HCT116 (cell line): Measurements from ENCODE around the gene USP7. TPM values are rescaled to one million over a fixed set of nuclear protein-coding genes. Genes with fewer than 3 reads are reported as not detected.
A peak's percentile ranks its signal among the peaks of the same experiment; 100 is the strongest.

ENCODE experiments used
- ATAC-seq: fragments of 200-7000 bp; cut with Tn5 transposase; 2 replicates; pipeline ENCODE4 v1.9.1; 2020; ENCODE audit warnings: mild to moderate bottlenecking, moderate library complexity
- BruUV-seq: library from RNA; stranded (reverse); fragments of 400-500 nt; replicated peaks from 2 replicates; lab custom pipeline; 2021; lab: Mats Ljungman, UMichigan
- CTCF ChIA-PET: fragments of 300-600 bp; sonication (Branson Sonifier 250); formaldehyde crosslinking; loops from one replicate; lab custom pipeline; 2021; ENCODE audit warnings: antibody characterized with exemption; lab: Charles Lee
- POLR2A ChIA-PET: fragments of 300-600, 350-600 bp; sonication (Branson Sonifier 250); formaldehyde crosslinking; loops from one replicate; lab custom pipeline; 2021; ENCODE audit warnings: antibody characterized with exemption; lab: Charles Lee
- RAD21 ChIA-PET, 2 experiments: fragments of 300-600 bp; sonication (Branson Sonifier 250); formaldehyde crosslinking; loops; one replicate each; lab custom pipeline; 2023; ENCODE audit warnings: low total read pairs in 2 of 2; ENCODE audit not compliant: uncharacterized antibody in 2 of 2, unreplicated experiment in 2 of 2, low non-redundant PET in 1 of 2; lab: Charles Lee
- DNase-seq: peaks from one replicate; pipeline ENCODE4 v3.0.0-alpha.2; 2010; ENCODE audit warnings: low read depth, low spot score
- H2AFZ ChIP-seq: fragments of 200-600 bp; shearing (Covaris generic), sonication (generic); 2 replicates; pipeline ENCODE4 v1.6.1; 2017; ENCODE audit warnings: low read depth, mixed run types, mixed read lengths, antibody characterized with exemption, low read length; ENCODE audit not compliant: poor library complexity, severe bottlenecking
- H3K27ac ChIP-seq: 2 replicates; pipeline ENCODE4 v1.5.1; 2012; ENCODE audit warnings: low read depth, low read length
- H3K27me3 ChIP-seq: fragments of 200-600 bp; sonication (generic); 2 replicates; pipeline ENCODE4 v1.6.1; 2016; ENCODE audit warnings: mixed run types, low read length, mixed read lengths; ENCODE audit not compliant: insufficient read depth
- H3K36me3 ChIP-seq, 2 experiments: fragments of 200-500 bp in 1 of 2; fragments of 200-600 bp in 1 of 2; sonication (Bioruptor generic) in 1 of 2; sonication (generic) in 1 of 2; 2 replicates each; pipeline versions ENCODE4 v1.5.1 to v1.6.1; 2014 to 2016; ENCODE audit warnings: low read length in 2 of 2, inconsistent platforms in 1 of 2, mixed read lengths in 1 of 2, mixed run types in 1 of 2; ENCODE audit not compliant: insufficient read depth in 2 of 2, control insufficient read depth in 1 of 2
- H3K4me1 ChIP-seq, 2 experiments: fragments of 200-600 bp in 1 of 2; sonication (generic) in 1 of 2; 2 replicates each; pipeline versions ENCODE4 v1.5.1 to v1.6.1; 2012 to 2017; ENCODE audit warnings: low read length in 2 of 2, inconsistent platforms in 1 of 2, mild to moderate bottlenecking in 1 of 2, mixed read lengths in 1 of 2, mixed run types in 1 of 2, moderate library complexity in 1 of 2; ENCODE audit not compliant: insufficient read depth in 2 of 2, control insufficient read depth in 1 of 2
- H3K4me2 ChIP-seq: fragments of 200-600 bp; sonication (generic); 2 replicates; pipeline ENCODE4 v1.6.1; 2017; ENCODE audit warnings: mixed run types, low read length, mixed read lengths
- H3K4me3 ChIP-seq, 2 experiments: fragments of 200-600 bp in 1 of 2; sonication (generic) in 1 of 2; replicated peaks in 1 of 2; 2 replicates each; pipeline ENCODE4 v1.5.1; 2011 to 2016; ENCODE audit warnings: low read length in 2 of 2, control low read depth in 1 of 2, low read depth in 1 of 2, mild to moderate bottlenecking in 1 of 2, mixed read lengths in 1 of 2, mixed run types in 1 of 2
- H3K79me2 ChIP-seq: fragments of 200-600 bp; sonication (generic); 2 replicates; pipeline ENCODE4 v1.6.1; 2017; ENCODE audit warnings: mild to moderate bottlenecking, mixed run types, low read length, moderate library complexity, mixed read lengths; ENCODE audit not compliant: insufficient read depth
- H3K9ac ChIP-seq: fragments of 200-600 bp; sonication (generic); 2 replicates; pipeline ENCODE4 v1.6.1; 2016; ENCODE audit warnings: low read length, mixed read lengths
- H3K9me2 ChIP-seq: fragments of 200-600 bp; sonication (generic), shearing (Covaris generic); 2 replicates; pipeline ENCODE4 v1.6.1; 2017; ENCODE audit warnings: mixed run types, mild to moderate bottlenecking, moderate library complexity; ENCODE audit not compliant: insufficient read depth
- H3K9me3 ChIP-seq, 2 experiments: fragments of 200-500 bp in 1 of 2; fragments of 200-600 bp in 1 of 2; sonication (Bioruptor generic) in 1 of 2; sonication (generic) in 1 of 2; 2 replicates each; pipeline ENCODE4 v1.6.1; 2014 to 2017; ENCODE audit warnings: low read length in 2 of 2, mixed read lengths in 2 of 2, inconsistent platforms in 1 of 2, low read depth in 1 of 2, mild to moderate bottlenecking in 1 of 2, mixed run types in 1 of 2, moderate library complexity in 1 of 2; ENCODE audit not compliant: control insufficient read depth in 1 of 2, insufficient read depth in 1 of 2
- H4K20me1 ChIP-seq: fragments of 200-600 bp; sonication (generic), shearing (Covaris generic); 2 replicates; pipeline ENCODE4 v1.6.1; 2017; ENCODE audit warnings: mixed run types, mild to moderate bottlenecking, moderate library complexity; ENCODE audit not compliant: insufficient read depth
- CBX3 ChIP-seq: IDR thresholded peaks from 2 replicates; pipeline ENCODE4 v1.6.1; 2012; ENCODE audit warnings: low read depth
- CEBPB ChIP-seq: IDR thresholded peaks from 2 replicates; pipeline ENCODE4 v1.6.1; 2012; ENCODE audit warnings: low read depth
- EZH2 ChIP-seq: fragments of 200-600 bp; sonication (generic); IDR thresholded peaks from 2 replicates; pipeline ENCODE4 v1.6.1; 2017; ENCODE audit warnings: antibody characterized with exemption, mixed run types
- EZH2phosphoT487 ChIP-seq: fragments of 200-600 bp; IDR thresholded peaks from 2 replicates; pipeline ENCODE4 v1.6.1; 2018; ENCODE audit warnings: antibody characterized with exemption, borderline replicate concordance
- FOSL1 ChIP-seq: IDR thresholded peaks from 2 replicates; pipeline ENCODE4 v1.6.1; 2012; ENCODE audit warnings: low read depth
- POLR2AphosphoS5 ChIP-seq: IDR thresholded peaks from 2 replicates; pipeline ENCODE4 v1.6.1; 2011; ENCODE audit warnings: mild to moderate bottlenecking, low read depth, low read length, moderate library complexity
- RAD21 ChIP-seq: IDR thresholded peaks from 2 replicates; pipeline ENCODE4 v1.6.1; 2012; ENCODE audit warnings: low read depth, mild to moderate bottlenecking
- SP1 ChIP-seq: IDR thresholded peaks from 2 replicates; pipeline ENCODE4 v1.6.1; 2012; ENCODE audit warnings: low read depth
- TCF7L2 ChIP-seq: IDR thresholded peaks from 2 replicates; pipeline ENCODE4 v1.7.0; 2011; ENCODE audit warnings: borderline replicate concordance, inconsistent platforms; ENCODE audit not compliant: insufficient read depth, insufficient read length; ENCODE audit errors: extremely low read depth
- intact Hi-C: fragments of 100-400 bp; cut with micrococcal nuclease; formaldehyde crosslinking; loops from 2 replicates; pipeline ENCODE4 v1.10.0; 2022
- total RNA-seq: library from RNA; stranded (reverse); gene quantifications from one replicate; pipeline ENCODE4 v1.2.1, GENCODE V29; 2021; ENCODE audit not compliant: unreplicated experiment
- TF ChIP-seq, protein P1 (sequence below): IDR thresholded peaks from 2 replicates; pipeline ENCODE4 v1.6.1; 2012

USP7 gene
- total RNA-seq, 1 experiment from 2014 or later = 154 TPM

DNA sequence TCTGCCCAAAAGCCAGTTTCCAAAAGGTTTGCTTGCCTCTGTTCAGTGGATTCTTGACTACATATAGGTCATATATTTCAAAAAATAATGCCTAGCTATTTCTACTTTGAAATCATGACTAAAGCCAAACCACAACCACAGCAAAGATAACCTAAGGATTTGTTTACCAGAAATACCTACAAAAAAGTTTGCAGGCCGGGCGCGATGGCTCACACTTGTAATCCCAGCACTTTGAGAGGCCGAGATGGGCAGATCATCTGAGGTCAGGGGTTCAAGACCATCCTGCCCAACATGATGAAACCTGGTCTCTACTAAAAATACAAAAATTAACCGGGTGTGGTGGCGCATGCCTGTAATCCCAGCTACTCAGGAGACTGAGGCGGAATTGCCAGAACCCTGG, 110.1 kb downstream of the USP7 start:
- Histone ChIP-seq H3K79me2 (peaks cover 7% of the 10 kb centered on the region), H3K9ac (no peak overlapping the region), H3K9me3 (no peaks in the 10 kb centered on the region), H4K20me1 (no peaks in the 10 kb centered on the region), H3K9me2 (no peaks in the 10 kb centered on the region), H3K4me2 (no peak overlapping the region), H3K4me1 (no peaks in the 10 kb centered on the region; a peak in 1 of 4 replicates), H3K27me3 (no peaks in the 10 kb centered on the region), H3K4me3 (no peak overlapping the region), H3K27ac (0 out of 2 replicates have a peak overlapping the region, but pooled peaks have one; percentile 24), H3K36me3 (peaks cover 26 to 55% of the 10 kb centered on the region in 2 experiments), H2AFZ (no peak overlapping the region)
- BruUV-seq = no TSS peak
- ChIA-PET CTCF (no interaction called here), POLR2A (interaction anchor here (1.5 kb wide), 1 partner anchor 15 kb away, joined by 4 read pairs; the partner anchor contains the start of gene CARHSP1), RAD21 (no interaction called here)
- DNase-seq (no peak), ATAC-seq (no peak)
- TF ChIP-seq TCF7L2 (no peak), FOSL1 (no peak), POLR2AphosphoS5 (0 out of 2 replicates have a peak, but pooled peaks have one; percentile 4)
- intact Hi-C loops = no loop called here

- peaks cover 26 to 57% of the 10 kb centered on the region in 2 experiments for H3K36me3 ChIP-seq
Measured at GRCh38 chr16:8853150-8853549, 110.6 kb downstream of the USP7 start.

More at GRCh38 chr16:8853150-8853549, 110.6 kb downstream of the USP7 start:
- Histone ChIP-seq H2AFZ (no peak overlapping the region), H3K27me3 (no peaks in the 10 kb centered on the region), H3K9me2 (no peaks in the 10 kb centered on the region), H4K20me1 (no peaks in the 10 kb centered on the region)
- ChIA-PET RAD21 (no interaction called here), POLR2A (interaction anchor here (1.5 kb wide), 2 partner anchors 16 kb away, joined by 3 to 4 read pairs; partner anchors contain the start of gene CARHSP1), CTCF (no interaction called here)
- no peak for DNase-seq
- BruUV-seq = TSS peak; percentile 14
- intact Hi-C loops = no loop called here
- no peak for TF ChIP-seq EZH2phosphoT487
- TF ChIP-seq CEBPB = no peak
- TF ChIP-seq RAD21 = no peak
- TF ChIP-seq, protein P1, sequence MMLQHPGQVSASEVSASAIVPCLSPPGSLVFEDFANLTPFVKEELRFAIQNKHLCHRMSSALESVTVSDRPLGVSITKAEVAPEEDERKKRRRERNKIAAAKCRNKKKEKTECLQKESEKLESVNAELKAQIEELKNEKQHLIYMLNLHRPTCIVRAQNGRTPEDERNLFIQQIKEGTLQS = no peak
- no peak for TF ChIP-seq FOSL1
- no peak for TF ChIP-seq SP1
- no peak for TF ChIP-seq EZH2
- TF ChIP-seq CBX3 = no peak
- TF ChIP-seq POLR2AphosphoS5 = no peak
- TF ChIP-seq TCF7L2 = no peak
- TF ChIP-seq, all 23 proteins: peak for 0
- H3K4me2 ChIP-seq = no peak overlapping the region
- H3K4me1 ChIP-seq = no peaks in the 10 kb centered on the region; a peak in 1 of 4 replicates
- H3K27ac ChIP-seq = 0 out of 2 replicates have a peak overlapping the region, but pooled peaks have one; percentile 24
- H3K79me2 ChIP-seq = peaks cover 3% of the 10 kb centered on the region
- H3K4me3 ChIP-seq = no peak overlapping the region
- H3K9ac ChIP-seq = no peak overlapping the region
- no peak for ATAC-seq
- H3K9me3 ChIP-seq = no peaks in the 10 kb centered on the region
